Suprapubic skin (tissue), 3 donors: ENCODE data around the gene GDPD5.

Experiments
- CTCF ChIP-seq, 2 donors: fragments of 200-600 bp in 1 of 2; fragments of 450-650 bp in 1 of 2; sonication (generic) in 1 of 2; IDR thresholded peaks; one replicate each; pipeline ENCODE4 v1.5.1; 2016 to 2019; ENCODE audit warnings: antibody characterized with exemption in 2 of 2, mild to moderate bottlenecking in 1 of 2, moderate library complexity in 1 of 2
- EP300 ChIP-seq: sonication (generic); formaldehyde crosslinking; IDR thresholded peaks from one replicate; pipeline ENCODE4 v1.6.1; 2017; ENCODE audit warnings: antibody characterized with exemption
- POLR2A ChIP-seq, 2 donors: fragments of 450-650 bp; IDR thresholded peaks; one replicate each; pipeline ENCODE4 v1.6.1; 2017; ENCODE audit warnings: antibody characterized with exemption in 2 of 2, mild to moderate bottlenecking in 2 of 2, moderate library complexity in 2 of 2

- TF ChIP-seq CTCF (IDR thresholded peaks at IDR 0.05) (no peak), POLR2A (IDR thresholded peaks at IDR 0.05) (no peak), EP300 (no peak)
These were observed 90.2 kb downstream of the GDPD5 start for GRCh38 chr11:75435571-75435925.
